Stimulated activated CD8-positive, alpha-beta memory T cell treated with anti-CD3 and anti-CD28 coated beads, Interleukin-12 subunit alpha, Interleukin-12 subunit beta, amount 100 ng/mL, for 4 hours (primary cell): ENCODE data around the gene CD300C.
"Not testable (repeated sequence)": the region's sequence is repeated elsewhere in the genome, so short reads cannot be mapped to it uniquely, and the experiment has no call there.

ENCODE experiments used
- DNase-seq: peaks from one replicate; pipeline ENCODE4 v3.0.0-alpha.2; 2020; ENCODE audit warnings: low read depth

The CD300C gene

DNA sequence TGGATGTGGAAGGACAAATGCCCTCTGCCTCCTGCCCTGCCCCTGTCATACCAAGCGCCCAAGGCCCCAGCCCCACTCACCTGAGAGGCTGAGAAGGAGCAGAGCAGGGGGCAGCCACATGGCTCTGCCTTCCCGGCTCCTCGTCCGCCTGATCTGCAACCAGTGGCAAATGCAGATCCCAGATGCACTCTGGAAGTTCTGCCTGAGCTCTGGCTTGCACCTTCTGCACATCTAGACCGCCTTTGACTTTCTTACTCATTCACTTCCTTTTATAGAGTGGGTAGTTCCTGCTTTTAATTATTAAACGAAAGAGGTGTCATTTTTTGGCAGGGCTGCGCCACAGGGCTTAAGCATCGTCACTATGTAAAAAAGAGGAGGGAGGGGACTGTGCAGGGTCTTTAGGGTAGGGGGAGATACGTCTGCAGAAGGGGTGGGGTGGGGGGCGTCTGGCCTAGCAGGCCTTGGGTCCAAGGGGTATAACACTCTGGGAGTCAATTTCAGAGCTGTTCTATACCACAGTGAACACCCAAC, 14.6 kb downstream of the CD300C start, which contains the start of gene CD300LB:
Gene CD300LB, minus strand, starts transcription at position 245 of the 531 bp plus-strand sequence. Its CDS starts 125 bp downstream, at position 120.
- no peak for DNase-seq

DNA sequence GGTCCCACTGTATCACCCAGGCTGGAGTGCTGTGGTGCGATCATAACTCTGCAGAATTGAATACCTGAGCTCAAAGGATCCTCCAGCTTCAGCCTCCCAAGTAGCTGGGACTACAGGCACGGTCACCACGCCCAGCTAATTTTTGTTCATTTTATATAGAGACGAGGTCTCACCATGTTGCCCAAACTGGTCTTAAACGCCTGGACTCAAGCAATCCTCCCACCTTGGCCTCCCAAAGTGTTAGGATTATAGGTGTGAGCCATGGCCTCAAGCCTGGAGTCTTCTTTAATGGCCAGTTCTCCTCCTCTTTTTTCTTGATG, 15.1 kb downstream of the CD300C start:
- no peak for DNase-seq

DNA sequence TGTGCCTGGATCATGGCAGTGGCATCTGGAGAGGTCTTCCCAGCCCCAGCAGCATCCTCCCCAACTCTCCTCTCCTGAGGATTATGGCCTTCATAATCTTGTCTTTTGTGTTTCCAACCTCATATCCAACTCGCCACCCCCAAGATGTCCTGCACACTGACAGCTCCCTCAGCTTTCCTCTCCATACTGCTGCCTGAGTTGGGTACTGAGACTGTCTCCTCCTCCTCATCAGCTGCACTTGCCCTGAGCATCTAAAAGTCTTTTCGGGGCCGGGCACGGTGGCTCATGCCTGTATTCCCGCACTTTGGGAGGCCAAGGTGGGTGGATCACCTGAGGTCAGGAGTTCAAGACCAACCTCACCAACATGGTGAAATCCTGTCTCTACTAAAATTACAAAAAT, 16.7 kb downstream of the CD300C start:
- no peak for DNase-seq

DNA sequence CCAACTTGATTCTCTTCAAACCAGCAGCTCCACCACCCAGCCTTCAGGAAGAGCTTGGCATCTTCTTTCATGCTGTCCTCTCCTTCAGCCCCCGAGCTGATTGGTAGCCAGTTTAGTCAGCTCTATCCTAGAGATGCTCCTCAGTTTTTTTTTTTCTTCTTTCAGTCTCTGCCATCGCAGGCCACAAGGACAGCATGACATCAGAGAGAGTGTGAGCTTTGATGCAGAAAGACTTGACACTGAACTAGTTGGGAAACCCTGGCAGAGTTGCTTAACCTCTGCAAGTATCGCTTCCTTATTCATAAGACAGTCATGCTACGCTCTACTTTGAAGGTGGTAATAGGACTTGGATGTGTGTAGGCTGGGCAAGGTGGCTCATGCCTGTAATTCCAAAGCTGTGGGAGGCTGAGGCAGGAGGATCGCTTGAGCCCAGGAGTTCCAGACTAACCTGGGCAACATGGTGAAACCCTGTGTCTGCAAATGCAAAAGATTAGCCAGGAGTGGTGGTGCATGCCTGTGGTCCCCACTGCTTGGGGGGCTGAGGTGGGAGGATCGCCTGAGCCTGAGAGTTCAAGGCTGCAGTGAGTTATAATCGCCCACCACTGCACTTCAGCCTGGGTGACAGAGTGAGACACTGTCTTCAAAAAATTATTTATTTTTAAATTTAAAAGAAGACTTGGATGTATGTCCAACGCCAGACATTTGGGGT, 17.3 kb downstream of the CD300C start:
- no peak for DNase-seq

DNA sequence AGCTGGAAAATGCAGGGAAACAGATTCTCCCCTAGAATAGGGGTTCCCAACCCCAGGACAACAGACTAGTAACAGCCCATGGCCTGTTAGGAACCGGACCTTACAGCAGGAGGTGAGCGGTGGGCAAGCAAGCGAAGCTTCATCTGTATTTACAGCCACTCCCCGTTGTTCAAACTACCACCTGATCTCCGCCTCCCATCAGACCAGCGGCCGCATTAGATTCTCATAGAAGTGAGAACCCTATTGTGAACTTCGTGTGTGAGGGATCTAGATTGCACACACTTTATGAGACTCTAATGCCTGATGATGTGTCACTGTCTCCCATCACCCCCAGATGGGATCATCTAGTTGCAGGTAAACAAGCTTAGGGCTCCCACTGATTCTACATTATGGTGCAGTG, 18.2 kb downstream of the CD300C start:
- DNase-seq, result no peak

DNA sequence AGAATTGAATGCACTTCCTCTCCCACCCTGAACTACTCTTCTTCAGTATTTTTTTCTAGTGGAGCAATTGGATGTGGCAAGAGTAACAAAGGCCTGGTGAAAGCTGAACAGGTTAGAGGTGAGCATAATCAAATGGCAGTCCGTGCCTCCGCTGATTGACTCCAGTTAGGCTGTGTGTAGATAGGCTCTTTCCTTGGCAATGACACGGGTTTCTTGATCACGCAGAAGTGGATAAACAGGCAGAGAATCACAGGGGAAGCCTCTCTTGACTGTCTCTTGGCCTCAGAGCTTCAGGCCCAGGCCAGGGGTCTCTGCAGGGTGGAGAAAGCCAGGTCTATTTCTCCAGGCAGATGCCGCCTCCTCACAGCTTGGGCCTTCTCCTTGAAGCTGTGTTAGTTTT, 18.8 kb downstream of the CD300C start:
- DNase-seq, result no peak

GRCh38 chr17:74526681-74527080, 19.2 kb downstream of the CD300C start:
- DNase-seq, result no peak

GRCh38 chr17:74525781-74526288, 20.1 kb downstream of the CD300C start:
- no peak for DNase-seq

DNA sequence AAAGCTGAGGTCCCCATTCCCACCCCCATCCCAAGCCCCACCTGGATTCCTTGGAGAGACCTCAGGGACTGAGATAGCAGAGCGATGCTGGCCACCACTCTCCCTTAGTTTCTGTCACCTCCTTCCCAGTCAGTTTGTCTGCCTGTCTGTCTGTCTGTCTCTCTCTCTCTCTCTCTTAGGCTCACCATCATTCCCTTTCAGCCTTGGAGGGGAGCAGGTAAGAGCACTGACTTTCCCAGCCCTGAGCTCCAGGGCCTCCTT, 20.5 kb downstream of the CD300C start:
- DNase-seq, result no peak

DNA sequence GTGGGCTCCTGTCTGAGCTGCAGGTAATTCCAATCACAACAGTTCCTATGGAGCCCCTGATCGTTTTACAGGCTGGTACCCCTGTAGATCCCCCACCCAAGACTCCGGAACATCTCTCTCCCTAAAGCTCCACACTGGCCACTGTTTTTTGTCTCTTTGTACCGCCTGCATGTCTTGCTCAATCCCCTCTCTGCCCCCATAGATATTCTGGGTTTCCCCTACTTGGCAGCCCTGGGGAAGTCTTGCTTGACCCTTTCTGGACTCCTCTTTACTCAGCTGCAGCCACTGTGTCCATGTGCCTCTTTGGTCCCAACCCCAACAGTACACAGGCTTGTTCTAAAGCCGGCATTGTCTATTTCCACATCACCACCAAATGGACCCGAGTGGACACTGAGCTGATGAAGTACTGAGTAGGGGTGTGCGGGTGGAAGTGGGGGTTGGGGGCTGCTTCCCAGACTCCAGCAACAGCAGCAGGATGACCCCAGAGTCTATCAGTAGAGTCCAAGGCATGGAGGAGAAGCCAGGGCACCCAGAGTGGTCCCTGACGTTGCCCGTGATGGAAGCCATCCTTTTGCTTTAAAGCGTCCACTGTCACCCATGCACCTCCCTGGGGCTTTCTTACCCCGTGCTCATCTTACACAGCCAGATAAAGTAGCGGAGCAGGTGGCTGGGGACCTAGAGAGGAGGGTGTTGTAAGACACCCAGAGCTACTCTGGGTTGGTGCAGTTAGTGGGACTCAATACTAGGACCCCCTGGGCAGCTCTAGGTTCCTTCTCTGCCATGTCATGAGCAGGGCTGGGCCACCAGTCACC, 21.1 kb downstream of the CD300C start:
- no peak for DNase-seq

GRCh38 chr17:74523308-74523707, 22.6 kb downstream of the CD300C start:
- DNase-seq, result no peak

GRCh38 chr17:74522381-74523105, 23.4 kb downstream of the CD300C start:
- DNase-seq, result no peak

DNA sequence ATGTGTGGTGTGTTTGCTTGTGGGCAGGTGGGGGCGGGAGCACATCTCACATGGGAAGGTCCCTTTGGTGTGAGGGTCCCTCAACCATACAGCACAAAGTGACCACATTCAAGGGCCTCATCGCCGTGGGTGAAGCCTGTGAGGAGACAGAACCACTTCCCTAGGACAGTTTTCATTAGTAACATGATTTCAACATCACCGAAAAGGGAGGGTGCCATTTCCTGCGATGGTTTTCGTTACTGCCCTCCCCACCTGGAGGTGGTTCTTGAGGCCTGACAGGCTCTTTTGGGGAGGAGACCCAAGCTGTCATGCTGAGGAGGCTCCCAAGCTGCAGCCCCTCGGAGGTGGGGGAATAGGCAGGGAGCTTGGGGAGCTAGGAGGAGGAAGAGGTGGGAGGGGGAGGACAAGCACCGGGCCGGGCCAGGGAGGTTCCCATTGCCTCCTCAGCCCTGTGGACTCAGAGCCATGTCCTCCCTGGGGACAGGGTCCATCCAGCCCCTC, 24.2 kb downstream of the CD300C start:
- DNase-seq, result no peak

GRCh38 chr17:74520790-74521480, 25.0 kb downstream of the CD300C start:
- no peak for DNase-seq

- DNase-seq, result no peak
Observed at GRCh38 chr17:74520016-74520434, 25.9 kb downstream of the CD300C start.

DNA sequence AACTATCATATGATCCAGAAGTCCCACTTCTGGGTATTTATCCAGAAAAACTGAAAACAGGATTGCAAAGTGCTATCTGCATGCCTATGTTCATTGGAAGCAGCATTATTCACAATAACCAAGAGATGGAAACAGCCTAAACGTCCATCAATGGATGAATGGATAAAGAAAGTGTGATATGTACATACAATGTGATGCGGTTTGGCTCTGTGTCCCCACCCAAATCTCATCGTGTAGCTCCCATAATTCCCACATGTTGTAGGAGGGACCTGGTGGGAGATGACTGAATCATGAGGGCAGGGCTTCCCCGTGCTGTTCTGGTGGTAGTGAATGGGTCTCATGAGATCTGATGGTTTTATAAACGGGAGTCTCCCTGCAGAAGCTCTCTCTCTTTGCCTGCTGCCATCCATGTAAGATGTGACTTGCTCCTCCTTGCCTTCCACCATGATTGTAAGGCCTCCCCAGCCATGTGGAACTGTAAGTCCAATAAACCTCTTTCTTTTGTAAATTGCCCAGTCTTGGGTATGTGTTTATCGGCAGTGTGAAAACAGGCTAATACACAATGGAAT, 27.4 kb downstream of the CD300C start:
- not testable (repeated sequence) for DNase-seq

GRCh38 chr17:74516561-74517328, 29.2 kb downstream of the CD300C start:
- DNase-seq, result no peak

DNA sequence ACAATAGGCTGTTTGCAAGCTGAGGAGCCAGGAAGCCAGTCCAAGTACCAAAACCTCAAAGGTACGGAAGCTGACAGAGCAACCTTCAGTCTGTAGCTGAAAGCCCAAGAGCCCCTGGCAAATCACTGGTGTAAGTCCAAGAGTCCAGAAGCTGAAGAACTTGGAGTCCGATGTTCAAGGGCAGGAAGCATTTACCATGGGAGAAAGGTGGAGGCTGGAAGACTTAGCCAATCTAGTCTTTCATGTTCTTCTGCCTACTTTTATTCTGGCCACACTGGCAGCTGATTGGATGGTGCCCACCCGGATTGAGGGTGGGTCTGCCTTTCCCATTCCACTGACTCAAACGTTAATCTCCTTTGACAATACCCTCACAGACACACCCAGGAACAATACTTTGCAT, 30.0 kb downstream of the CD300C start:
- no peak for DNase-seq

GRCh38 chr17:74514632-74515334, 31.1 kb downstream of the CD300C start:
- no peak for DNase-seq

GRCh38 chr17:74513987-74514631, 31.8 kb downstream of the CD300C start:
- no peak for DNase-seq
